B cell (primary cell): Measurements from ENCODE around the gene C11orf21. TPM values are rescaled to one million over a fixed set of nuclear protein-coding genes. Genes with fewer than 3 reads are reported as not detected.

Source experiments
- ATAC-seq: fragments of 200-7000 bp; cut with Tn5 transposase; one replicate; pipeline ENCODE4 v1.10.0; 2021; ENCODE audit warnings: low read depth, mild to moderate bottlenecking, moderate number of reproducible peaks, moderate library complexity
- CTCF ChIA-PET: fragments of 350-600 bp; sonication (Branson Sonifier 250); formaldehyde crosslinking; loops from one replicate; lab custom pipeline; 2021; ENCODE audit warnings: antibody characterized with exemption, inconsistent platforms; lab: Charles Lee
- POLR2A ChIA-PET: fragments of 350-600 bp; sonication (Branson Sonifier 250); formaldehyde crosslinking; loops from one replicate; lab custom pipeline; 2021; ENCODE audit warnings: antibody characterized with exemption; lab: Charles Lee
- DNase-seq: peaks from one replicate; pipeline ENCODE4 v3.0.0; 2013
- H2AFZ ChIP-seq: 2 replicates; pipeline ENCODE4 v1.6.1; 2012; ENCODE audit warnings: mild to moderate bottlenecking, low read depth, low read length; ENCODE audit not compliant: insufficient read depth, poor library complexity, severe bottlenecking
- H3K27ac ChIP-seq, 2 donors: 1 replicate in 1 of 2; 2 replicates in 1 of 2; pipeline ENCODE4 v1.5.1; 2012 to 2013; ENCODE audit warnings: low read length in 2 of 2, mild to moderate bottlenecking in 2 of 2, moderate library complexity in 1 of 2
- H3K27me3 ChIP-seq, 4 experiments: fragments of 200-600 bp in 1 of 4; sonication (generic) in 1 of 4; replicated peaks in 1 of 4; 1 replicate in 2 of 4; 2 replicates in 2 of 4; pipeline versions ENCODE4 v1.6.1 to v1.7.0; 2013 to 2016; ENCODE audit warnings: low read length in 3 of 4, mild to moderate bottlenecking in 2 of 4, mixed read lengths in 1 of 4, moderate library complexity in 1 of 4; ENCODE audit not compliant: insufficient read depth in 4 of 4, control insufficient read depth in 3 of 4; ENCODE audit errors: control extremely low read depth in 1 of 4
- H3K36me3 ChIP-seq, 2 experiments: replicated peaks in 1 of 2; 1 replicate in 1 of 2; 2 replicates in 1 of 2; pipeline versions ENCODE4 v1.6.1 to v1.7.1; 2013; ENCODE audit warnings: low read length in 1 of 2; ENCODE audit not compliant: insufficient read depth in 2 of 2, control insufficient read depth in 1 of 2; ENCODE audit errors: control extremely low read depth in 1 of 2, extremely low read depth in 1 of 2
- H3K4me1 ChIP-seq, 2 donors: fragments of 200-600 bp in 1 of 2; sonication (generic) in 1 of 2; 1 replicate in 1 of 2; 2 replicates in 1 of 2; pipeline versions ENCODE4 v1.5.1 to v1.6.1; 2013 to 2017; ENCODE audit warnings: low read length in 2 of 2; ENCODE audit not compliant: control insufficient read depth in 2 of 2, insufficient read depth in 2 of 2
- H3K4me2 ChIP-seq: replicated peaks from 2 replicates; pipeline ENCODE3; 2012; ENCODE audit warnings: mild to moderate bottlenecking, low read depth, low read length; ENCODE audit not compliant: poor library complexity, severe bottlenecking
- H3K4me3 ChIP-seq, 5 experiments: fragments of 200-600 bp in 1 of 5; sonication (generic) in 1 of 5; 1 replicate in 3 of 5; 2 replicates in 2 of 5; pipeline versions ENCODE4 v1.5.1 to v1.7.0; 2011 to 2016; ENCODE audit warnings: low read length in 4 of 5, mild to moderate bottlenecking in 4 of 5, low read depth in 2 of 5, control low read depth in 1 of 5, moderate library complexity in 1 of 5; ENCODE audit not compliant: insufficient read depth in 1 of 5; ENCODE audit errors: control extremely low read depth in 1 of 5, extremely low read depth in 1 of 5
- H3K79me2 ChIP-seq: fragments of 200-600 bp; sonication (generic); one replicate; pipeline ENCODE4 v1.6.0; 2016; ENCODE audit warnings: low read length; ENCODE audit not compliant: control insufficient read depth, insufficient read depth
- H3K9ac ChIP-seq: fragments of 200-600 bp; sonication (generic); 2 replicates; pipeline ENCODE4 v1.6.1; 2017; ENCODE audit warnings: mild to moderate bottlenecking, low read length, moderate library complexity
- H3K9me3 ChIP-seq, 3 donors: one replicate each; pipeline versions ENCODE4 v1.6.1 to v1.7.1; 2013; ENCODE audit warnings: low read length in 2 of 3; ENCODE audit not compliant: control insufficient read depth in 2 of 3, insufficient read depth in 1 of 3; ENCODE audit errors: control extremely low read depth in 1 of 3
- H4K20me1 ChIP-seq: 2 replicates; pipeline ENCODE4 v1.6.0; 2012; ENCODE audit warnings: mild to moderate bottlenecking, low read length; ENCODE audit not compliant: insufficient read depth, control insufficient read depth, poor library complexity, severe bottlenecking
- H3K27ac Mint-ChIP-seq: one replicate; pipeline ENCODE4 v1.8.0; 2021; ENCODE audit warnings: mixed read lengths
- H3K27me3 Mint-ChIP-seq: one replicate; pipeline ENCODE4 v1.8.0; 2021; ENCODE audit warnings: mixed read lengths
- H3K4me1 Mint-ChIP-seq: one replicate; pipeline ENCODE4 v1.8.0; 2021; ENCODE audit warnings: mixed read lengths
- H3K4me3 Mint-ChIP-seq: one replicate; pipeline ENCODE4 v1.8.0; 2021; ENCODE audit warnings: mixed read lengths
- H3K9me3 Mint-ChIP-seq: one replicate; pipeline ENCODE4 v1.8.0; 2022; ENCODE audit warnings: mixed read lengths; ENCODE audit not compliant: insufficient read depth
- CTCF ChIP-seq: fragments of 200-600 bp; IDR thresholded peaks from one replicate; pipeline ENCODE4 v1.8.0; 2022; ENCODE audit warnings: antibody characterized with exemption, mild to moderate bottlenecking
- EZH2 ChIP-seq: IDR thresholded peaks from 2 replicates; pipeline ENCODE4 v1.6.1; 2012; ENCODE audit warnings: borderline replicate concordance, low read depth, mild to moderate bottlenecking, moderate library complexity, low read length; ENCODE audit not compliant: insufficient read depth, poor library complexity, severe bottlenecking
- WGBS: methylation state at CpG from one replicate; pipeline ENCODE4 v1.1.5; 2013; ENCODE audit warnings: missing lambda C conversion rate; ENCODE audit not compliant: insufficient coverage; 5-methylcytosine and 5-hydroxymethylcytosine counted together
- intact Hi-C: fragments of 100-400 bp; cut with micrococcal nuclease; formaldehyde crosslinking; loops from one replicate; pipeline ENCODE4 v1.10.0; 2022
- polyA plus RNA-seq: library from polyadenylated mRNA; depleted of rRNA; stranded (reverse); fragments of >200 nt; gene quantifications from 2 replicates; pipeline ENCODE4 v1.2.3, GENCODE V29; 2012
- total RNA-seq, 2 donors: library from RNA; stranded (reverse); fragments of 120-200 nt in 1 of 2; gene quantifications; 1 replicate in 1 of 2; 2 replicates in 1 of 2; pipeline versions ENCODE4 v1.2.3 to v1.2.4, GENCODE V29; 2013 to 2022

The C11orf21 gene
- total and polyA plus RNA-seq, 2 donors (not counting 1 experiment from before 2014, with no cell fraction given) = 22.8 to 38.9 TPM

- peaks cover 0 to 42% (median 9%) of the 10 kb centered on the region in 4 experiments for H3K27me3 ChIP-seq
- Mint-ChIP-seq H3K4me1 (peaks cover 27% of the 10 kb centered on the region), H3K27me3 (peaks cover 2% of the 10 kb centered on the region), H3K4me3 (peak overlapping the region; percentile 59), H3K27ac (no peak overlapping the region), H3K9me3 (no peaks in the 10 kb centered on the region)
- POLR2A ChIA-PET = interaction anchor here (0.6 kb wide), 1 partner anchor 7 kb away, joined by 9 read pairs; no protein-coding TSS in a partner anchor
- peak overlapping the region; percentile 47 for H3K9ac ChIP-seq
- peak overlapping the region; percentile 92 for H3K4me2 ChIP-seq
- H3K4me3 ChIP-seq = peak overlapping the region in 3 of 5 experiments; percentile 35 to 75 (median 41)
- H2AFZ ChIP-seq = peak overlapping the region; percentile 79
- H3K9me3 ChIP-seq = peaks cover 0 to 24% (median 0%) of the 10 kb centered on the region in 3 donors
- no peaks in the 10 kb centered on the region for H3K36me3 ChIP-seq
- H3K79me2 ChIP-seq = no peaks in the 10 kb centered on the region
- no peak for TF ChIP-seq CTCF
- no peak for TF ChIP-seq EZH2
- intact Hi-C loops = no loop called here
- 40% methylated on average over 40 of the region's 45 CpGs for WGBS
- H3K27ac ChIP-seq = no peak overlapping the region
- ATAC-seq = no peak
- peaks cover 23 to 33% of the 10 kb centered on the region in 2 donors for H3K4me1 ChIP-seq
- H4K20me1 ChIP-seq = no peaks in the 10 kb centered on the region
- no peak for DNase-seq
- CTCF ChIA-PET = interaction anchor here (1.6 kb wide), 1 partner anchor 30 kb away, joined by 4 read pairs; the partner anchor contains the start of genes C11orf21 and TSPAN32
These were observed 30.1 kb downstream of the C11orf21 start for GRCh38 chr11:2271327-2272227.

GRCh38 chr11:2271077-2271326 lies 30.7 kb downstream of the C11orf21 start:
- Mint-ChIP-seq H3K27me3 (peaks cover 2% of the 10 kb centered on the region), H3K27ac (no peak overlapping the region), H3K9me3 (no peaks in the 10 kb centered on the region), H3K4me1 (peaks cover 33% of the 10 kb centered on the region), H3K4me3 (no peak overlapping the region)
- Histone ChIP-seq H3K27ac (no peak overlapping the region), H3K79me2 (no peaks in the 10 kb centered on the region), H2AFZ (peak overlapping the region; percentile 79), H4K20me1 (no peaks in the 10 kb centered on the region), H3K9me3 (peaks cover 0 to 24% (median 0%) of the 10 kb centered on the region in 3 donors), H3K4me3 (peak overlapping the region in 3 of 5 experiments; percentile 35 to 75 (median 41)), H3K27me3 (peaks cover 0 to 38% (median 9%) of the 10 kb centered on the region in 4 experiments), H3K36me3 (no peaks in the 10 kb centered on the region), H3K4me2 (peak overlapping the region; percentile 92), H3K4me1 (peaks cover 28 to 39% of the 10 kb centered on the region in 2 donors), H3K9ac (peak overlapping the region; percentile 47)
- peak; percentile 53 for ATAC-seq
- WGBS = 7% methylated on average over 25 of the region's 28 CpGs
- TF ChIP-seq CTCF = no peak
- TF ChIP-seq EZH2 = no peak
- ChIA-PET CTCF (interaction anchor here (1.6 kb wide), 1 partner anchor 31 kb away, joined by 4 read pairs; the partner anchor contains the start of genes C11orf21 and TSPAN32), POLR2A (interaction anchor here (0.6 kb wide), 1 partner anchor 8 kb away, joined by 9 read pairs; no protein-coding TSS in a partner anchor)
- peak; percentile 75 for DNase-seq
- intact Hi-C loops = no loop called here
